Nephron (organoid): ENCODE data around the gene SFXN2.

Source experiments
- H3K27ac Mint-ChIP-seq, 3 experiments: 2 replicates each; pipeline ENCODE4 v1.8.0; 2020; ENCODE audit warnings: mixed read lengths in 3 of 3, mild to moderate bottlenecking in 2 of 3, moderate library complexity in 1 of 3
- H3K27me3 Mint-ChIP-seq: 2 replicates; pipeline ENCODE4 v1.8.0; 2021; ENCODE audit warnings: low read depth, mild to moderate bottlenecking, moderate library complexity, mixed read lengths
- H3K36me3 Mint-ChIP-seq: 2 replicates; pipeline ENCODE4 v1.8.0; 2020; ENCODE audit warnings: low read depth, mixed read lengths
- H3K4me1 Mint-ChIP-seq: 2 replicates; pipeline ENCODE4 v1.8.0; 2020; ENCODE audit warnings: mixed read lengths
- H3K4me3 Mint-ChIP-seq, 3 experiments: 2 replicates each; pipeline ENCODE4 v1.8.0; 2020; ENCODE audit warnings: mild to moderate bottlenecking in 3 of 3, mixed read lengths in 3 of 3, moderate library complexity in 2 of 3
- H3K9me3 Mint-ChIP-seq: 2 replicates; pipeline ENCODE4 v1.8.0; 2020; ENCODE audit warnings: mixed read lengths
- CTCF ChIP-seq, 3 experiments: fragments of 200-600 bp; sonication (generic); IDR thresholded peaks; one replicate each; pipeline ENCODE4 v1.5.0; 2021; ENCODE audit warnings: antibody characterized with exemption in 3 of 3; ENCODE audit not compliant: unreplicated experiment in 3 of 3

The SFXN2 gene

DNA sequence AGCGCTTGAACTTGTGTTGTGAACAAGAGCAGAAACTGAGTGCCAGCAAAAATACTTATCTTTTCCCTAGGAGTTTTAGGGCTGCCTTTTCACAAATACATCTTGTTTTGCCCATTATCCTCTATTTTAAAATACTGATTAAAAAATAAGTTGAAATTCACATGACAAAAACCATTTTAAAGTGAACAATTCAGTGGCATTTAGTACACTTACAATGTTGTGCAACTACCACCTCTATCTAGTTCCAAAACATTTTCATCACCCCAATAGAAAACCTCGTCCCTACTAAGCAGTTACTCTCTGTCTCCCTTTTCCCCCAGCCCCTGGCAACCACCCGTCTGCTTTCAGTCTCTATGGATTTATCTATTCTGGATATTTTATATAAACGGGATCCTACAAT, 30.7 kb downstream of the SFXN2 start:
- TF ChIP-seq CTCF (IDR thresholded peaks at IDR 0.05; ENCODE audit: unreplicated experiment in 3 of 3): no peak
- Mint-ChIP-seq H3K9me3 (no peaks in the 10 kb centered on the region), H3K4me3 (peak overlapping the region; percentile 86 to 89 (median 87)), H3K4me1 (peaks cover 48% of the 10 kb centered on the region), H3K36me3 (peaks cover 7% of the 10 kb centered on the region), H3K27ac (peak overlapping the region; percentile 21 to 92 (median 68)), H3K27me3 (no peaks in the 10 kb centered on the region)

GRCh38 chr10:102752266-102752930, 38.0 kb downstream of the SFXN2 start:
- H3K27me3 Mint-ChIP-seq: no peaks in the 10 kb centered on the region
- H3K36me3 Mint-ChIP-seq: peaks cover 11% of the 10 kb centered on the region
- no peak overlapping the region for H3K4me3 Mint-ChIP-seq
- peaks cover 38% of the 10 kb centered on the region for H3K4me1 Mint-ChIP-seq
- H3K9me3 Mint-ChIP-seq: no peaks in the 10 kb centered on the region
- no peak for TF ChIP-seq CTCF (IDR thresholded peaks at IDR 0.05; ENCODE audit: unreplicated experiment in 3 of 3)
- peak overlapping the region; percentile 0 to 84 (median 15) for H3K27ac Mint-ChIP-seq

GRCh38 chr10:102752934-102753664, 38.7 kb downstream of the SFXN2 start:
- H3K27ac Mint-ChIP-seq: peak overlapping the region; percentile 58 to 88 (median 84)
- TF ChIP-seq CTCF (IDR thresholded peaks at IDR 0.05; ENCODE audit: unreplicated experiment in 3 of 3): peak; percentile 45 to 52 (median 49)
- H3K36me3 Mint-ChIP-seq: peaks cover 10% of the 10 kb centered on the region
- H3K9me3 Mint-ChIP-seq: no peaks in the 10 kb centered on the region
- peaks cover 39% of the 10 kb centered on the region for H3K4me1 Mint-ChIP-seq
- H3K4me3 Mint-ChIP-seq: no peak overlapping the region
- H3K27me3 Mint-ChIP-seq: no peaks in the 10 kb centered on the region

DNA sequence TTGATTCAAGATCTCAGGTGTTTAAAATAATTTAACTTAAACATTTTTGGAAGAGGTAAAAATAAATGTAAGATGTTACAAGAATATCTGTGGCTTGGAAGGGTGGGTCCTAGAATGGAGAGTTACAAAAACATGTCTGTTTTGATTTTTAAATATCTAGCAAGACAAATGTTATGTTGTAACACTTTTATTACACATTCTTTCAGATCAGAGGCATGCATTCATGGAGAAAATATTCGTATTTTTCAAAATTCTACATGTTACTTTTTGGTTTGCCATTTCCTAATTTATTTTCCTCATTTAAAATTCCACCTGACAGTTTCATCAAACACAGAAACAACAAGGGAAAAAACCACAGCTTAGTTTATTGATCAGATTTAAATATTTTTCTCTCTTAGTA, 39.3 kb downstream of the SFXN2 start:
- no peaks in the 10 kb centered on the region for H3K27me3 Mint-ChIP-seq
- H3K4me3 Mint-ChIP-seq: no peak overlapping the region
- peaks cover 39% of the 10 kb centered on the region for H3K4me1 Mint-ChIP-seq
- H3K27ac Mint-ChIP-seq: peak overlapping the region; percentile 58 to 88 (median 84)
- peaks cover 4% of the 10 kb centered on the region for H3K36me3 Mint-ChIP-seq
- H3K9me3 Mint-ChIP-seq: no peaks in the 10 kb centered on the region
- no peak for TF ChIP-seq CTCF (IDR thresholded peaks at IDR 0.05; ENCODE audit: unreplicated experiment in 3 of 3)

GRCh38 chr10:102757323-102757722, 42.9 kb downstream of the SFXN2 start:
- H3K36me3 Mint-ChIP-seq: peaks cover 4% of the 10 kb centered on the region
- no peaks in the 10 kb centered on the region for H3K9me3 Mint-ChIP-seq
- no peak for TF ChIP-seq CTCF (IDR thresholded peaks at IDR 0.05; ENCODE audit: unreplicated experiment in 3 of 3)
- H3K27ac Mint-ChIP-seq: peak overlapping the region; percentile 53 to 72 (median 67)
- no peaks in the 10 kb centered on the region for H3K27me3 Mint-ChIP-seq
- H3K4me1 Mint-ChIP-seq: peaks cover 53% of the 10 kb centered on the region
- H3K4me3 Mint-ChIP-seq: no peak overlapping the region
